Endothelial cell of umbilical vein (primary cell): Measurements from ENCODE around the gene MFSD6.

Experiments
- CTCF ChIP-seq, 2 donors: IDR thresholded peaks; 1 replicate in 1 of 2; 2 replicates in 1 of 2; pipeline ENCODE4 v1.5.1; 2011; ENCODE audit warnings: low read length in 2 of 2, mild to moderate bottlenecking in 2 of 2, moderate library complexity in 2 of 2, control low read depth in 1 of 2, inconsistent platforms in 1 of 2, low read depth in 1 of 2; ENCODE audit not compliant: insufficient read depth in 1 of 2; ENCODE audit errors: extremely low read depth in 1 of 2
- EZH2 ChIP-seq: IDR thresholded peaks from 2 replicates; pipeline ENCODE4 v1.6.1; 2012; ENCODE audit warnings: borderline replicate concordance, low read depth, mild to moderate bottlenecking, moderate library complexity, low read length, inconsistent platforms; ENCODE audit not compliant: severe bottlenecking
- POLR2AphosphoS5 ChIP-seq: IDR thresholded peaks from 2 replicates; pipeline ENCODE4 v1.6.1; 2012; ENCODE audit warnings: low read depth, mild to moderate bottlenecking, control low read depth, low read length, moderate library complexity; ENCODE audit not compliant: insufficient read depth

GRCh38 chr2:190450363-190450762, 42.2 kb downstream of the MFSD6 start:
- no peak for TF ChIP-seq CTCF (IDR thresholded peaks at IDR 0.05; ENCODE audit: extremely low read depth in 1 of 2, insufficient read depth in 1 of 2, low read depth in 1 of 2, low read length in 2 of 2)
- TF ChIP-seq EZH2: no peak
- TF ChIP-seq POLR2AphosphoS5: no peak
